Activated CD8-positive, alpha-beta memory T cell treated with anti-CD3 and anti-CD28 coated beads, Interleukin-2, amount 50 U/mL, for 4 hours (primary cell): Measurements from ENCODE around the gene PDCL3.

Experiments used
- DNase-seq: peaks from one replicate; pipeline ENCODE4 v3.0.0-alpha.2; 2020

Gene PDCL3

DNA sequence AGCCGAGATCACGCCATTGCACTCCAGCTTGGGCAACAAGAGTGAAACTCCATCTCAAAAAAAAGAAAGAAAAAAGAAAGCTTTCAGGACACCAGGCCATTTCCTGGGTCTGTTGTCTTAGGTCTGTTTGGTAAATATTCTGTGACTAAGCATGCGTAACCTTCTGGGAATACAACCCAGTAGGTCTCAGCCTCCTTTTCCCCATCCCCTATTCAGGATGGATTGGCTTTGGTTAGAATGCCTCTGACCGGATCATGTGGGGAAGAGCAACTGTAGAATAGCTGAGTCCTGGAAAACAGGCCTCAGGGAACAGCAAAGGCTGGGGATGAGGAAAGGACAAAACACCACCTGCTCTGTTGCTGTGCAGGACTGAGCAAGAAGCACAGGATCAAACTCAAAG lies 1.6 kb upstream of the PDCL3 start:
- DNase-seq: no peak

- no peak for DNase-seq
These were observed 834 bp downstream of the PDCL3 start for GRCh38 chr2:100563407-100564247.

DNA sequence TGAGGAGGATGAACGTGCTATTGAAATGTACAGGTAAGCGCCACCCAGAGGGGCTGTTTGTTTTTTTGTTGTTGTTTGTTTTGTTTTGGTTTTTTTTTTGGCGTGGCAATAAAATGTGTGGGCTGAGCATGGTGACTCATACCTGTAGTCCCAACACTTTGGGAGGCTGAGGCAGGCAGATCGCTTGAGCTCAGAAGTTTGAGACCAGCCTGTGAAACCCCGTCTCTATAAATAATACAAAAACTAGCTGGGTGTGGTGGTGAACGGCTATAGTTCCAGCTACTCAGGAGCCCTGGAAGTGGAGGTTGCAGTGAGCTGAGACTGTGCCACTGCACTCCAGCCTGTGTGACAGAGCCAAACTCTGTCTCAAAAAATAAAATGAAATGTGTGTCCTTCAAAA lies 6.2 kb downstream of the PDCL3 start:
- DNase-seq: no peak

DNA sequence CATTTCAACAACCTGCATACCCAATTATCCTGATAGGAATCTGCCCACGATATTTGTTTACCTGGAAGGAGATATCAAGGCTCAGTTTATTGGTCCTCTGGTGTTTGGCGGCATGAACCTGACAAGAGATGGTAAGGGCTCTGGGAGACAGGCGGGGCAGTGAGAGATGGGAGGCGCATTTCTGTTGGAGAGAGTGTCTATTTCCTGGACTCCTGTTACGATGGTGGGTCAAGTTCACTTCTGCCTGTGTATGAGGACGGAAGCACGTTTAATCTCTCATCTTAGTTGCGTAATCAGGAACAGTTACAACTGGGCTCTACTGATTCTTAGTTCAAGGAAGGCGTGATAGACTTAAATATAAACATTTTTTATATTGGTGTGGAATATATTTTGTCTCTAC lies 8.9 kb downstream of the PDCL3 start:
- DNase-seq: no peak

DNA sequence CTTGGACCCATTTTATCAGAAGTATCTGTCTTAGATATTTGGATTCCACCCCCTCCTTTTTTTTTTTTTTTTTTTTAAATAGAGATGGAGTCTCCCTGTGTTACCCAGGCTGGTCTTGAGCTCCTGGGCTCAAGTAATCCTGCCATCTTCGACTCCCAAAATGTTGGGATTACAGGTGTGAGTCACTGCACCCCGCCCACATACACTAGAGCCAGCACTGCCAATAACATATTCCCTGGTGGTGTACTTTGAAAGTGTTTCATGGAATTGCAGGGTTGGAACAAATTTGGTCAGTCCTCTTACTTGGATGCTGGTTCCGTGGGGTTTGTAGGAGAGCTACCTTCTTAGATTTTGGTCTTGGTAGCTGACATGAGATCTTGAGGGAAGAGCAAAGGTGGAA lies 15.0 kb downstream of the PDCL3 start:
- DNase-seq: no peak

- peak; percentile 53 for DNase-seq
These were observed 17.8 kb downstream of the PDCL3 start for GRCh38 chr2:100580367-100581276.

- no peak for DNase-seq
These were observed 18.5 kb downstream of the PDCL3 start for GRCh38 chr2:100581277-100581612.

- no peak for DNase-seq
These were observed 22.0 kb downstream of the PDCL3 start for GRCh38 chr2:100584816-100585215.

GRCh38 chr2:100588071-100588786 lies 25.4 kb downstream of the PDCL3 start:
- DNase-seq: peak; percentile 22

DNA sequence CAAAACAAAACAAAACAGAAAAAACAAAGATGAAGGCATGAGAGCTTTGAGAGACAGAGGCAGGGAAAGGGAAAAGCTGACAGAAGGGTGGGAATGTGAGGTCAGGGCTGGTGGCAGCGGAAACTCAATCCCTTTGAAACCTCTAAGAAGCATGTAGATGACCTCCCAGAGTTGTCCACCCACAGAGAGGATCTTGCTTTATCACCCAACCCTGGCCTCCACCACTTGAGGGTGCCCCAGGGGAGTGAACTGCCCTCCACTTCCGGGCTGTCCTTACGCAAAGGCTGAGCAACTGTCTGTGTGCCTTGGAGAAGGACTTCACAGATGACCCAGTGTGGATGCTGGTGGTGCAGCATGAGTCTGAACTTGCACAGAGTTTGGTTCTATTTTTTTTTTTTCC lies 26.7 kb downstream of the PDCL3 start:
- no peak for DNase-seq

DNA sequence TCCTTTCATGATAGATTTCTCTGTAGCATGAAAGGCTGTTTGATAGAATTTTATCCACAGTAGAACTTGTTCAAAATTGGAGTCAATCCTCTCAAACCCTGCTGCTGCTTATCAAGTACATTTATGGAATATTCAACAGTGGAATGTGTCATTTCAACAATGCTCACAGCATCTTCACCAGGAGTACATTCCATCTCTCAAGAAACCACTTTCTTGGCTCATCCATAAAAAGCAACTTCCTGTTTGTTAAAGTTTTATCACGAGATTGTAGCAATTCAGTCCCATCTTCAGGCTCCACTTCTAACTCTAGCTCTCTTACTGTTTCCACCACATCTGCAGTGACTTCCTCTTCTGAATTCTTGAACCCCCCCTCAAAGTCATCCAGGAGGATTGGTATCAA lies 29.4 kb downstream of the PDCL3 start:
- no peak for DNase-seq

GRCh38 chr2:100596465-100596864 lies 33.7 kb downstream of the PDCL3 start:
- DNase-seq: no peak

DNA sequence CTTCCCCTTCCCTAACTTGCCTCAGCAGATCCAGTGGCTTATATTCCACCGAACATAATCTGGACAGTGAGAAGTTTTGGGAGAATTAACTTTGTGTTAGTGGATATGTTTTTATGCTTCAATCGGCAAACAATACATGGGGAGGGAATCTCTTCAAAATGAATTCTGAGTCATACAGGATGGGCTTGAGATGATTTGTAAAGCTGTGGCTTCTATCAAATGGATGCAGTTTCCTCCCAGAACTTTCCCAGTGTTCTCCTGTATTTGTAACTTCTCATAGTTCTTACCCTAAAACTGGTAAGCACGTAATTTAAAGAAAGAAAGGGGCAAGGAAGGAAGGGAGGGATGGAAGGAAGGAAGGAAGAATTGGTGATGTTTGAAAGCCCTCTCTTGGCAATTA lies 36.8 kb downstream of the PDCL3 start:
- no peak for DNase-seq

- DNase-seq: no peak
These were observed 38.9 kb downstream of the PDCL3 start for GRCh38 chr2:100601661-100602060.

DNA sequence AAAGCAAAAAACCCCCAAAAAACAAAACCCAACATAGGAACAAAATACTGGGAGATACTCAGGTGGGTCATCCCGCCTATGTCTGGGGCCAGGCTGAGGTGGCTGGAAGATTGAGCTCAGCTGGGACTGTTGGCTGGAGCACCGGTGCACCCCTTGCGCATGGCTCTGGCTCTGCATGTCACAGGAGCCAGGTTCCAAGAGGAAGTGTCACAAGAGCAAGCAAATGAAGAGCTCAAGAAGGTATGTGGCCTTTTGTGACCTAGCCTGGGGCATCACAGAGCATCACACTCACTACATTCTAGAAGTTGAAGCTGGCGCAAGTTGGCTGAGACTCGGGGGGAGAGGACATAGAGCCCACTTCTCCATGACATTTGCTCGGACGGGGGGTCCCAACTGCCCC lies 40.6 kb downstream of the PDCL3 start:
- DNase-seq: no peak

GRCh38 chr2:100603948-100604633 lies 41.3 kb downstream of the PDCL3 start:
- no peak for DNase-seq

GRCh38 chr2:100606332-100606725 lies 43.5 kb downstream of the PDCL3 start:
- DNase-seq: no peak

- peak; percentile 30 for DNase-seq
These were observed 44.0 kb downstream of the PDCL3 start for GRCh38 chr2:100606726-100607343.

- DNase-seq: peak; percentile 81
These were observed 47.6 kb downstream of the PDCL3 start for GRCh38 chr2:100610381-100610831.

DNA sequence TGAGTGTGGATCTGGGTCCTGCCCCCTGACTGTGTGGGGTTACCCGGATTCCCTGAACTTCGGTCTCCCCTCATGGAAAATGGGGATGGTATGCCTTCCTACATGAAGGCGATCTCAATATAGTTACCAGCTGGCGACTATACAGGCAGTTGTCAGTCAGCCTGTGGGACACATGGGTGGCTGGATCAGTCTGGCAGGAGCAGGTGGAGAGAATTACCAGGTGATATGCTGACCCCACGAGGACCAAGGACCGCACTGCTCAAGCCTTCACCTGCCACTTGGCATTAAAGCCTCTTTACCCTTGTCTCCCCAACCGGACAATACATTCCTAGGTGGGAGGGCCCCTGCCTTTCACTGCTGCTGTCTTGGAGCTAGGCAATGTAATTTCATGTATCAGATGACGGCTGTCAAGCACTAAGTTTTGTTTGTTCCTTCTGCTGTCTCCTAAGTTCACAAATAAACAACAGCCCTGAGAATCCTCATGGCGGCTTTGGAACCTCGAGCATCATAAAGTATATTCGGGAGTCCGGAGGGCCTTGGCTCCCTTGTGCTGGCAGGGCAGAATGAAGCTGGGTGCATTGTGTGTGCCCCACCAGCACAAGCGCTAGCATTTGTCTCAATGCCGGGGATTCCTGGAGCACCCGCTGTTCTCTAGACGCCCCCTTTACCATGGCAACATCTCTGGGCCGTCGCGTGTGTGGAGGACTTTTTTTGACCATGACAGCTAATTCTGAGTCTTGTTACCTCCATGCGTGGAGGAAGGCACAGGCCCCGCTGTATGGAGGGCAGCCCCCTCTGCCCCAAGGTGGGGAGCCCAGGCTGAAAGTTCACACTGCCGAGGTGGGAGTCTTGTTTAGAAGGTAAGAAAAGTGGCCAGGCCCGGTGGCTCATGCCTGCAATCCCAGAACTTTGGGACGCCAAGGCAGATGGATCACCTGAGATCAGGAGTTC lies 48.6 kb downstream of the PDCL3 start:
- no peak for DNase-seq

DNA sequence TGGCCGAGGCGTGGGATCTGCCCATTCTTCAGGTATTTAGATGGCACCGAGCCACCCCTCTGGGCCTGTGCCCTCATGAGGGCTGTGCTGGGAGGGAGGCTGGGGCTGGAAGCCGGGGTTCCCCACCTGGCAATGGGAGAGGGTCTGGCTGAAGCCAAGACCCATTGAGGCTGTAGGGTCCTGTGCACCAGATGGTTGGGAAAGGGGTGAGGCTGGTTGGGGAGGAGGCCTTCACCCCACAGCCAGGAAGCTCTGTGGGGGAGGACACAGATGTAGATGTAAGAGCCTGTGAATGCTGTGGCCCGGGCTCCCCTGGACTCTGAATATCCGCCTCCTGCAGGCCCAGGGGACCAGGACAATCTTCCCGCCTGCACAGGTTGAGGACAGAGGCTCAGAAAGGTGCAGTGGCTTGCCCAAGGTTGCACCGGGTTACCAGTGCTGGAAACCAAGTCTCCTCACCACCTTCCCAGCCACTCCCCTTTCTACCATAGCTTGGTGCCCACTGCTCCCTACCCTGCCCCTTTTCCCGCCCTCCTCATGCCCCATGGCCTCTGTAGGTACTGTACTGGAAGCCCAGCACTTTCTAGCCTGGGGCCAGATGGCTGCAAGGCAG lies 49.7 kb downstream of the PDCL3 start:
- no peak for DNase-seq
